NK-92 (cell line): ENCODE results near the gene FLNA.
"Not testable (repeated sequence)": the region's sequence is repeated elsewhere in the genome, so short reads cannot be mapped to it uniquely, and the experiment has no call there.

Experiments used
- DNase-seq: peaks from one replicate; lab custom pipeline; 2025; ENCODE audit not compliant: unreplicated experiment; lab: John Stamatoyannopoulos, UW

Gene FLNA

DNA sequence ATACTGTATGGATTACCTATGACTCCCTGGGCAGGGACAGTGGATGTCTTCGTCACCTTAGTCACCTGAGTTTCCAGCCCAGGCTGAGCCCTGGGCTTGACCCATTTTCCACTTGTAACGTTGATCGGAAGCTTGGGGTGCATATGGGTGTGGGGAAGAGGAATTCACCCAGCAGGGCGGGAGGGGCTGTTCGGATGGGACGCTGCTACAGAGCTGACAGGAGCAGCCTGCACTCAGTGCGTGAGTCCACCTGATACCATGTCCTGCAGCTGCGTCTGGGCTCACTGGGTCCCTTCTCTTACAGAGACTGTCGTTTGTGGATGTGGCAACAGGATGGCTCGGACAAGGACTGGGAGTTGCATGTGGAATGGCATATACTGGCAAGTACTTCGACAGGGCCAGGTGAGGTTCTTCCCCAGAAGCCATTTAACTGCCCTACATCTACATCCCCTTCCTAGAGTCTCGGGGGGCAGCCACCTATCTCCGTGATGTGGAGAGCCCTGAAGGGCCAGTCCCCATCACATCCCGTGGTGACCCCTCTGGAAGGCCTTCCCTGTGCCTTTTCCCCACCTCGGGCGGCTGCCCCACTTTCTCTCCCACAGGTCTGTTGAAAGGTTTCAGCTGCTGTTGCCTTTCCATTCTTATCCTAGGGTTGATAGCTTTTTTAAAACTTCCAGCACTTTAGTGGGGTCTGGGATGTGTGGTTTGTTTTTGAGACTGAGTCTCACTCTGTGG, 65.2 kb downstream of the FLNA start:
- DNase-seq: no peak

DNA sequence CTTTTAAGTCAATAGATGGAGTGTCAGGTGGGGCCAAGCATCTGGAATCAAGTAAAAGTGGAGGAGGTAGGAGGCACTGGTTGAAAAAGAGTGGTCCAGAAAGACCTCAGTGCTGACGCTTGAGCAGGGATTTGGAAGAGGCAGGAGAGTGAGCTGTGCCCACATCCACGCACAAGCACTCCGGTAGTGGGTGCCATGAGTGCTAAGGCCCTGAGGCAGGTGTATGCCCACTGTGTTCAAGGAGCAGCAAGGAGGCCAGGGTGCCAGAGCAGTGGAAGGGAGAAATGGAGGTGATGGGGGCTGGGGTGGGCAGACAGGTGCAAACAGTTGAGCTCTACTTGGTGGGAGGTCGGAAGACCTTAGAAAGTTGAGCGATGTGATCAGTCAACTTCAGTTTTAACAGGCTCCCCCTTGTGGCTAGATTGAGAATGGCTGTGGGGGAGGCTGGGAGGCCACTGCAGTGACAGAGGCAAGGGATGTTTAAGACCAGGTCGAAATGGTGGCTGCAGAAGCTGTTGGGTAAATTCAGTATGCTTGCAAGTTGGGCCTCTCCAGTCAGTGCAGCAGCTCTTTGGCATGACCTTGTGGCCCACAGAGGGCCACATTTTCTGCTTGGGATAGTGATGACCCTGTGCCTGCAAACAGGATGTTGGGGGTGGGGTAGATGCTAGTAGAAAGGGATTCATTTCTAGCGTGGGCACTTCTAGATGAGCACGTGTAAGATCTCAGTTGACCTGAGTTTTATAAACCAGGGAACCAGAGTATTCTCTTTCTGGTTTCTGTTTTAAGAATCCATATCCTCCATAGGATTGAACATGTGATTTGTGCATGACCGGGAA, 66.1 kb downstream of the FLNA start:
- no peak for DNase-seq

GRCh38 chrX:154307202-154307601, 67.2 kb downstream of the FLNA start:
- no peak for DNase-seq

- no peak for DNase-seq
Measured at GRCh38 chrX:154305541-154306205, 68.8 kb downstream of the FLNA start.

- DNase-seq: no peak
Measured at GRCh38 chrX:154304846-154305245, 69.6 kb downstream of the FLNA start.

GRCh38 chrX:154303476-154303875, 71.0 kb downstream of the FLNA start:
- no peak for DNase-seq

DNA sequence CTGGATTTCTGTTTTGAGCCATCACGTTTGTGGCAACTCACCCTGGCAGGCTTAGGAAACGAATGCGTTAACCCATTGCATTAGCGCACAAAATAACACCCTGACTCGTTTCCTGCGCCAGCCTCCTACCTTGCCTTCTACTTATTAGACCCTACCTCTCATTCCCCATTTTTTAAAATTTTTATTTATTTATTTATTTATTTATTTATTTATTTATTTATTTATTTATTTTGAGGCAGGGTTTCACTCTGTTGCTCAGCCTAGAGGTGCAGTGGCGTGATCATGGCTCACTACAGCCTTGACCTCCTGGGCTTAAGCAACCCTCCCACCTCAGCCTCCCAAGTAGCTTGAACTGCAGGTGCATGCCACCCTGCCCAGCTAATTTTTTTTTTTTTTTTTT, 71.4 kb downstream of the FLNA start:
- DNase-seq: not testable (repeated sequence)

- no peak for DNase-seq
Measured at GRCh38 chrX:154300816-154301215, 73.6 kb downstream of the FLNA start.
